Pancreas (tissue), 10 donors: ENCODE results near the gene PPFIBP2. TPM values are rescaled to one million over a fixed set of nuclear protein-coding genes. Genes with fewer than 3 reads are reported as not detected.

Experiments used
- ATAC-seq, 4 donors: fragments of 200-7000 bp; cut with Tn5 transposase; one replicate each; pipeline versions ENCODE4 v1.8.0 to v1.9.1; 2020; ENCODE audit warnings: mild to moderate bottlenecking in 4 of 4, moderate library complexity in 4 of 4
- DNase-seq, 6 donors: peaks; one replicate each; pipeline ENCODE4 v3.0.0-alpha.2; 2020
- FAIRE-seq: peaks from 2 replicates; lab custom pipeline; 2012; peaks lifted over from hg19 to GRCh38; lab: Jason Lieb, UNC
- H3K27ac ChIP-seq, 4 donors: fragments of 200-600 bp; sonication (generic); 1 replicate in 3 of 4; 2 replicates in 1 of 4; pipeline versions ENCODE4 v1.5.0 to v1.8.0; 2020
- H3K27me3 ChIP-seq, 4 donors: fragments of 200-600 bp; one replicate each; pipeline ENCODE4 v1.8.0; 2021
- H3K36me3 ChIP-seq, 3 donors: fragments of 200-600 bp; sonication (generic) in 1 of 3; one replicate each; pipeline versions ENCODE4 v1.5.0 to v1.8.0; 2020 to 2021
- H3K4me1 ChIP-seq, 3 donors: fragments of 200-600 bp; one replicate each; pipeline ENCODE4 v1.8.0; 2021
- H3K4me3 ChIP-seq, 4 donors: fragments of 200-600 bp; sonication (generic) in 2 of 4; one replicate each; pipeline versions ENCODE4 v1.5.0 to v1.8.0; 2020 to 2021
- H3K9me3 ChIP-seq, 4 donors: fragments of 200-600 bp; one replicate each; pipeline ENCODE4 v1.8.0; 2021
- CTCF ChIP-seq, 4 donors: fragments of 200-600 bp; sonication (generic) in 3 of 4; IDR thresholded peaks; one replicate each; pipeline versions ENCODE4 v1.5.0 to v1.8.0; 2021; ENCODE audit warnings: antibody characterized with exemption in 4 of 4
- WGBS, 2 donors: extraction: QIAGEN DNeasy Blood & Tissue Kit; methylation state at CpG; one replicate each; pipeline ENCODE4 v1.1.7; 2013; 5-methylcytosine and 5-hydroxymethylcytosine counted together
- intact Hi-C, 3 donors: fragments of 100-400 bp; cut with DNase I; formaldehyde crosslinking; loops; one replicate each; pipeline versions ENCODE4 v1.11.1 to v1.14.2; 2022
- polyA plus RNA-seq, 2 donors: library from polyadenylated mRNA; stranded (reverse); fragments of 200-250 nt; gene quantifications; one replicate each; pipeline ENCODE4 v1.2.3, GENCODE V29; 2013
- total RNA-seq, 6 donors: library from RNA; stranded (reverse); fragmentation: NEBNext Ultra II Directional in 4 of 6; extraction: Animal tissue kit (Norgen Biotek cat#: 25700) in 4 of 6; gene quantifications; one replicate each; pipeline versions ENCODE4 v1.2.1 to v1.2.4, GENCODE V29; 2021 to 2023
- donor health status: healthy with polysubstance abuse.
- donor health status: DM: no; HTN: no; CAD: no; lungs with moderate emphysema.
- donor health status: DM: no; HTN: no; CAD: no.
- donor health status: control.
- donor health status: control.
- donor health status: Bipolar disorder and iron deficiency.
- donor health status: DM: yes; HTN: yes; CAD: no.
- donor health status: DM: no; HTN: no; CAD: no.
- donor health status: DM: no; HTN: no; CAD: no.
- donor health status: DM: yes; HTN: yes; CAD: no.

PPFIBP2 gene
- total and polyA plus RNA-seq, 8 donors = 8.0 to 24.7 (median 11.4) TPM

GRCh38 chr11:7522546-7522945, 8.7 kb downstream of the PPFIBP2 start:
- no peaks in the 10 kb centered on the region for H3K36me3 ChIP-seq
- DNase-seq (no peak), ATAC-seq (no peak), FAIRE-seq (no peak)
- H3K4me3 ChIP-seq = no peak overlapping the region
- H3K4me1 ChIP-seq = no peaks in the 10 kb centered on the region
- WGBS, 2 donors = 91 to 93% methylated on average over 4 of the region's 4 CpGs
- no peaks in the 10 kb centered on the region for H3K9me3 ChIP-seq
- H3K27me3 ChIP-seq = no peaks in the 10 kb centered on the region
- intact Hi-C loops = no loop called here
- TF ChIP-seq CTCF (IDR thresholded peaks at IDR 0.05) = no peak
- no peak overlapping the region for H3K27ac ChIP-seq

- no peak for FAIRE-seq
- intact Hi-C loops = no loop called here
- no peak for TF ChIP-seq CTCF (IDR thresholded peaks at IDR 0.05)
- Histone ChIP-seq H3K27ac (no peak overlapping the region), H3K4me3 (no peak overlapping the region), H3K36me3 (no peaks in the 10 kb centered on the region), H3K27me3 (no peaks in the 10 kb centered on the region), H3K4me1 (no peaks in the 10 kb centered on the region), H3K9me3 (no peaks in the 10 kb centered on the region)
- peak in 1 of 4 donors; percentile 52 for ATAC-seq
- WGBS, 2 donors = 80 to 83% methylated on average over 6 of the region's 6 CpGs
- DNase-seq = no peak
These were observed 9.8 kb downstream of the PPFIBP2 start for GRCh38 chr11:7523416-7524210.

- Histone ChIP-seq H3K27me3 (no peaks in the 10 kb centered on the region), H3K36me3 (no peaks in the 10 kb centered on the region), H3K4me1 (no peaks in the 10 kb centered on the region), H3K27ac (no peak overlapping the region), H3K4me3 (no peak overlapping the region), H3K9me3 (no peaks in the 10 kb centered on the region)
- DNase-seq (no peak), ATAC-seq (peak in 1 of 4 donors; percentile 37), FAIRE-seq (no peak)
- intact Hi-C loops = no loop called here
- 87% methylated on average over 6 of the region's 6 CpGs for WGBS, 2 donors
- TF ChIP-seq CTCF (IDR thresholded peaks at IDR 0.05) = no peak
These were observed 10.8 kb downstream of the PPFIBP2 start for GRCh38 chr11:7524462-7525235.

GRCh38 chr11:7525424-7525823, 11.6 kb downstream of the PPFIBP2 start:
- no peaks in the 10 kb centered on the region for H3K27me3 ChIP-seq
- ATAC-seq (no peak), FAIRE-seq (no peak), DNase-seq (no peak)
- no peaks in the 10 kb centered on the region for H3K4me1 ChIP-seq
- no peaks in the 10 kb centered on the region for H3K36me3 ChIP-seq
- no peak for TF ChIP-seq CTCF (IDR thresholded peaks at IDR 0.05)
- 97 to 98% methylated on average over 4 of the region's 4 CpGs for WGBS, 2 donors
- H3K4me3 ChIP-seq = no peak overlapping the region
- no peak overlapping the region for H3K27ac ChIP-seq
- no peaks in the 10 kb centered on the region for H3K9me3 ChIP-seq
- intact Hi-C loops = no loop called here
